Fibroblast of pulmonary artery (primary cell): ENCODE measurements around the gene UTP14A.

Experiments used
- DNase-seq: peaks from one replicate; pipeline ENCODE4 v3.0.0-alpha.2; 2010; ENCODE audit warnings: low read depth
- H3K4me3 ChIP-seq: replicated peaks from 2 replicates; pipeline ENCODE4 v1.5.1; 2011; ENCODE audit warnings: low read depth, mild to moderate bottlenecking, control low read depth, low read length, moderate library complexity
- TF ChIP-seq, protein P1 (sequence below): IDR thresholded peaks from 2 replicates; pipeline ENCODE4 v1.5.1; 2011; ENCODE audit warnings: mild to moderate bottlenecking, control low read depth, low read length, inconsistent platforms; ENCODE audit errors: missing control alignments

Gene UTP14A

DNA sequence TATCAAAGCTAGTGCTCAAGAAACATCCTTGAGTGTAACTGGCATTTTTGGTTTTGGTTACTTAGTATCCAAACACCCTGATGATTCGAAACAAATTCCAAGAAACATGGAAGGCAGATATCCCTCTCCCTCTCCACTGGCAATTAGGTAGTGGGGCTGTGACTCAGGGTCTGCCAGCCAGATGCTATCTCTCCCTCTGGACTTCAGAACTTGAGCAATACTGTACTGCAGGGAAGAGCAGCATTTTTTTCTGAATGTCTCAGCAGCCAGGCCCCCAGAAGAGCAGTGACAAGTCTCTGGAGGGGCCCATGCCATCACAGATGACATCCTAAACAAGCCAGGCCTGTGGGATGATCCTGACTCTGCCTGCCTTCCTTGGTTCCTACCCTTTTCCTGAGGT lies 39.2 kb downstream of the UTP14A start:
- no peak for DNase-seq
- H3K4me3 ChIP-seq = no peak overlapping the region
- TF ChIP-seq, protein P1, sequence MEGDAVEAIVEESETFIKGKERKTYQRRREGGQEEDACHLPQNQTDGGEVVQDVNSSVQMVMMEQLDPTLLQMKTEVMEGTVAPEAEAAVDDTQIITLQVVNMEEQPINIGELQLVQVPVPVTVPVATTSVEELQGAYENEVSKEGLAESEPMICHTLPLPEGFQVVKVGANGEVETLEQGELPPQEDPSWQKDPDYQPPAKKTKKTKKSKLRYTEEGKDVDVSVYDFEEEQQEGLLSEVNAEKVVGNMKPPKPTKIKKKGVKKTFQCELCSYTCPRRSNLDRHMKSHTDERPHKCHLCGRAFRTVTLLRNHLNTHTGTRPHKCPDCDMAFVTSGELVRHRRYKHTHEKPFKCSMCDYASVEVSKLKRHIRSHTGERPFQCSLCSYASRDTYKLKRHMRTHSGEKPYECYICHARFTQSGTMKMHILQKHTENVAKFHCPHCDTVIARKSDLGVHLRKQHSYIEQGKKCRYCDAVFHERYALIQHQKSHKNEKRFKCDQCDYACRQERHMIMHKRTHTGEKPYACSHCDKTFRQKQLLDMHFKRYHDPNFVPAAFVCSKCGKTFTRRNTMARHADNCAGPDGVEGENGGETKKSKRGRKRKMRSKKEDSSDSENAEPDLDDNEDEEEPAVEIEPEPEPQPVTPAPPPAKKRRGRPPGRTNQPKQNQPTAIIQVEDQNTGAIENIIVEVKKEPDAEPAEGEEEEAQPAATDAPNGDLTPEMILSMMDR = no peak

DNA sequence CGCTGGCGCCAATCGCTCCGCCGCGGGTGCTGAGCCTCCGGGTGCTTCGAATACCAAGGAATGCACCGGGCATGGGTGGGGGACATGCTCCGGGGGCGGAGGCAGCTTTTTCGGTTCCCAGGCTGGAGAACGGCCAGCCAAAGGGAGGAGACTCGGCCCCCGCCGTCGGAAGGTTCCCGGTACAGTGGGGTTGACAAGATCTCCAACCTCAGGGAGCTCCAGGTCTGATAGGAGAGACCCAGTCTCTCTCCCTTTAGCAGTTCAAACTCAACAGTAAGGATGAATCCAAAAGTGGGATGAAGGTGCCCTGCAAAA lies 47.3 kb downstream of the UTP14A start:
- no peak for DNase-seq
- TF ChIP-seq, protein P1 = no peak
- H3K4me3 ChIP-seq = no peak overlapping the region

DNA sequence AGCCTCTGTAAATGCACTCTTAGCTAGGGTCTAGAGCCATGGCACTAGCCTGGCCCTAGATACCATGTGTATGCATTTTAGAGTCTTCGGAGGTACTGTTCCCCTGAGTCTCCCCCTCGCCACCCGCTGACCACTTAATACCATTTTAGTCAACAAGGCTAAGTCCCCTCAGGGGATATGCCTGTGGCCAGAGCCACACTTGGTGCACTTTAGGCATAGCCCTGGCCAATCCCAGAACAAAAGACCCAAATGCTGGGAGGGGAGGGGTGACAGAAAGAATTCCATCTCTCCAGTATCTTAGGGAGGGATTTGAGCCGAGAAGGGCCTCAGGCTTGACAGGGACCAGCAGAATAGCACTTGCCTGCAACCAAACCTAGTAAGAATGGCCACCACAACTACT lies 47.9 kb downstream of the UTP14A start:
- no peak overlapping the region for H3K4me3 ChIP-seq
- no peak for DNase-seq
- TF ChIP-seq, protein P1 = no peak

DNA sequence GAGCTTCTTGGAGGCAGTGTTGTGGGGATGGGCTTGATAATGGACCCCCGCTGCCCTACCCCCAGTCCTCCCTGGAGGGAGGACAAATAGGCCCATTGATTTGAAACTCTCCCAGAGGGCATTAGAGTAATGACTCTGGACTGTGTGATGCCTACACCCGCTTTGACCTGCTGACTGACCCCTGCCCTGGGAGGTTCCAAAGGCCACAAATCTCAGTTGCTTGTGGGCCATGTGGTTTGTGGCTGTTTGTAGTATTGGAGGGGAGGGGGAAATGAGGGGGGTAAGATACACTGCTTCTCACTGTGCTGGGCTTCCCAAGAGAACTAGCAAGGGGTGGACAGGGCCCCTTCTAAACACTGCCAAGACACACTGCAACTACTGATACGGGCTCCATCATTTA lies 48.8 kb downstream of the UTP14A start:
- TF ChIP-seq, protein P1 = no peak
- no peak overlapping the region for H3K4me3 ChIP-seq
- DNase-seq = no peak

DNA sequence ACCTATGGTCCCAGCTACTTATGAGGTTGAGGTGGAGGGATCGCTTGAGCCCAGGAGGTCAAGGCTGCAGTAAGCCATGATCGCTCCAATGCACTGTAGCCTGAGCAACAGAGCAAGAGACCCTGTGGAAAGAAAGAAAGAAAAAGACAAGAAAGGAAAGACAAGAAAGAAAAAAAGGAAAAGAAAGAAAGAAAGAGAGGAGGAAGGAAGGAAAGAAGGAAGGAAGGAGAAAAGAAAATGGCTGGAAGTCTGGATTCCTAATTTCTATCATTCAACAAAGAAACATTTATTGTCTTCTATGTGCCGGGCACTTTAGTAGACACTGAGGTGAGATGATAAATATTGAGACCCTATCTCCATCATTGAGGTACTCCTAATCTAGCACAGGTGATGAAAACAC lies 49.7 kb downstream of the UTP14A start:
- no peak for DNase-seq
- TF ChIP-seq, protein P1 = no peak
- no peak overlapping the region for H3K4me3 ChIP-seq

DNA sequence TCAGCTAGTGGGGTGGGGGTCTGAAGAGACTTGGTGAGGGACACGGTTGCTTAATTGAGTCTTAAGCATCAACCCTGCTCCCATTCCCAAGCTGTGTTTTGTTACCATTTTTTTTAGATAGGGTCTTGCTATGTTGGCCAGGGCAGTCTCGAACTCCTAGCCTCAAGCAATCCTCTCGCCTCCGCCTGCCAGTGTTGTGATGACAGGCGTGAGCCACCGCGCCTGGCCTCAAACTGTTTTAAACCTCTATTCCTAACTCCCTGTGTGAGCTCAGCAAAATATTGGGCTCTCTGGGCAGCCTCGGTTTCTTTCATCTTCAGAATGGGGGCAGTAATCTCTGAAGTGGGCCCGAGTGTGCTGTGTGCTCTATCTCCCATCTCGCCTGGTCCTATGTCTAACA lies 50.2 kb downstream of the UTP14A start:
- TF ChIP-seq, protein P1 = no peak
- no peak overlapping the region for H3K4me3 ChIP-seq
- DNase-seq = no peak

DNA sequence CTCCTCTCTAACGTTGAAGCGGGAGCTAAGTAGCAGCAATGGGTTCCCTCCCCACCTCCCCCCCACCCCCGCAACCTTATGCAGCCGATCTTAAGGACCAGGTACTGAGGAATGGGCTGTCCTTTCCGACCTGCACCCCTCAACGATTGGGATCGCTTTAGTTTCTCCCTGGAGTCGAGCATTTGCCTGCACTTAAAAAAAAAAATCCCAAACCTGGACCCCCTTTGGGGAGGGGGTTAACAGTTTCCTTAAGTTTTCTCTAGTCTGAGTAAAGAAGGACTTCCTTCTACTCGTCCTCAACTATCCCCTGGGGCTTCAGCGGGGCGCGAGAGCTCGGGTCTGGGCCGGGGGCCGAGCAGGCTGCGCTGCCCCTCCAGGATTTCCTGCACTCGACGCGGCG lies 50.8 kb downstream of the UTP14A start:
- TF ChIP-seq, protein P1 = no peak
- H3K4me3 ChIP-seq = no peak overlapping the region
- no peak for DNase-seq
